ENCODE results near the gene RHOXF1. TPM values are rescaled to one million over a fixed set of nuclear protein-coding genes. Genes with fewer than 3 reads are reported as not detected.
"Not testable (repeated sequence)": the region's sequence is repeated elsewhere in the genome, so short reads cannot be mapped to it uniquely, and the experiment has no call there.

RHOXF1 gene
- total RNA-seq, 1 donor from 2014 or later, result not detected

- H3K4me3 Mint-ChIP-seq (ENCODE audit: unreplicated experiment), result no peak overlapping the region
- peaks cover 2% of the 10 kb centered on the region for H3K27me3 Mint-ChIP-seq (ENCODE audit: unreplicated experiment)
- DNase-seq (ENCODE audit: low spot score), result no peak
- H3K36me3 Mint-ChIP-seq (ENCODE audit: low read depth, unreplicated experiment), result no peaks in the 10 kb centered on the region
- no peak for TF ChIP-seq CTCF (IDR thresholded peaks at IDR 0.05; ENCODE audit: unreplicated experiment)
- H3K9me3 Mint-ChIP-seq (ENCODE audit: unreplicated experiment), result no peaks in the 10 kb centered on the region
- H3K4me1 Mint-ChIP-seq (ENCODE audit: unreplicated experiment), result no peaks in the 10 kb centered on the region
- H3K27ac Mint-ChIP-seq (ENCODE audit: unreplicated experiment), result no peak overlapping the region
Observed at GRCh38 chrX:120090208-120090607, 25.5 kb downstream of the RHOXF1 start.

- no peaks in the 10 kb centered on the region for H3K36me3 Mint-ChIP-seq (ENCODE audit: low read depth, unreplicated experiment)
- TF ChIP-seq CTCF (IDR thresholded peaks at IDR 0.05; ENCODE audit: unreplicated experiment), result no peak
- no peak overlapping the region for H3K4me3 Mint-ChIP-seq (ENCODE audit: unreplicated experiment)
- H3K4me1 Mint-ChIP-seq (ENCODE audit: unreplicated experiment), result no peaks in the 10 kb centered on the region
- H3K27ac Mint-ChIP-seq (ENCODE audit: unreplicated experiment), result no peak overlapping the region
- peaks cover 2% of the 10 kb centered on the region for H3K27me3 Mint-ChIP-seq (ENCODE audit: unreplicated experiment)
- no peak for DNase-seq (ENCODE audit: low spot score)
- no peaks in the 10 kb centered on the region for H3K9me3 Mint-ChIP-seq (ENCODE audit: unreplicated experiment)
Observed at GRCh38 chrX:120087289-120088017, 28.3 kb downstream of the RHOXF1 start.

- H3K4me3 Mint-ChIP-seq (ENCODE audit: unreplicated experiment); H3K27me3 Mint-ChIP-seq (ENCODE audit: unreplicated experiment): not testable (repeated sequence)
Observed at GRCh38 chrX:120085553-120086185, 30.0 kb downstream of the RHOXF1 start.

GRCh38 chrX:120077590-120077989, 38.1 kb downstream of the RHOXF1 start, which contains the start of gene RHOXF2B:
Gene RHOXF2B (minus strand): TSS chrX:120077690. CDS start chrX:120077552, 138 bp downstream.
- H3K36me3 Mint-ChIP-seq (ENCODE audit: low read depth, unreplicated experiment); H3K4me3 Mint-ChIP-seq (ENCODE audit: unreplicated experiment); H3K9me3 Mint-ChIP-seq (ENCODE audit: unreplicated experiment); DNase-seq (ENCODE audit: low spot score); H3K27me3 Mint-ChIP-seq (ENCODE audit: unreplicated experiment); H3K4me1 Mint-ChIP-seq (ENCODE audit: unreplicated experiment); H3K27ac Mint-ChIP-seq (ENCODE audit: unreplicated experiment): not testable (repeated sequence)

More at GRCh38 chrX:120085553-120086185, 30.0 kb downstream of the RHOXF1 start:
- not testable (repeated sequence) for H3K36me3 Mint-ChIP-seq (ENCODE audit: low read depth, unreplicated experiment); DNase-seq (ENCODE audit: low spot score); H3K27ac Mint-ChIP-seq (ENCODE audit: unreplicated experiment); H3K9me3 Mint-ChIP-seq (ENCODE audit: unreplicated experiment); H3K4me1 Mint-ChIP-seq (ENCODE audit: unreplicated experiment)

- not testable (repeated sequence) for H3K4me3 Mint-ChIP-seq (ENCODE audit: unreplicated experiment); DNase-seq (ENCODE audit: low spot score); H3K27me3 Mint-ChIP-seq (ENCODE audit: unreplicated experiment); H3K9me3 Mint-ChIP-seq (ENCODE audit: unreplicated experiment); H3K36me3 Mint-ChIP-seq (ENCODE audit: low read depth, unreplicated experiment); H3K4me1 Mint-ChIP-seq (ENCODE audit: unreplicated experiment); H3K27ac Mint-ChIP-seq (ENCODE audit: unreplicated experiment)
Observed at GRCh38 chrX:120066169-120066568, 49.5 kb downstream of the RHOXF1 start.

Other genes starting within 250 kb of the RHOXF1 start
- 16.7 TPM for gene RNF113A, start 244.2 kb downstream of the RHOXF1 start, total RNA-seq (ENCODE audit: unreplicated experiment)
- gene NDUFA1, start 244.1 kb downstream of the RHOXF1 start, total RNA-seq (ENCODE audit: unreplicated experiment), result 95.0 TPM
- gene AKAP14, start 220.0 kb downstream of the RHOXF1 start, total RNA-seq (ENCODE audit: unreplicated experiment), result not detected
- gene NKAP, start 172.2 kb downstream of the RHOXF1 start, total RNA-seq (ENCODE audit: unreplicated experiment), result 7.5 TPM
- gene RHOXF2B, start 38.2 kb downstream of the RHOXF1 start, total RNA-seq (ENCODE audit: unreplicated experiment), result not detected
- gene RHOXF2, start 42.7 kb upstream of the RHOXF1 start, total RNA-seq (ENCODE audit: unreplicated experiment), result not detected
- 21.0 TPM for gene ZBTB33, start 134.9 kb upstream of the RHOXF1 start, total RNA-seq (ENCODE audit: unreplicated experiment)
- gene TMEM255A, start 195.5 kb upstream of the RHOXF1 start, total RNA-seq (ENCODE audit: unreplicated experiment), result 0.13 TPM
- not detected for gene ATP1B4, start 246.2 kb upstream of the RHOXF1 start, total RNA-seq (ENCODE audit: unreplicated experiment)

All from endothelial cell (in vitro differentiated cells).